Activated CD8-positive, alpha-beta memory T cell treated with anti-CD3 and anti-CD28 coated beads, Interleukin-2, amount 50 U/mL, for 24 hours (primary cell): ENCODE measurements around the gene NXNL1.
"Not testable (repeated sequence)": the region's sequence is repeated elsewhere in the genome, so short reads cannot be mapped to it uniquely, and the experiment has no call there.

Experiments
- DNase-seq: peaks from one replicate; pipeline ENCODE4 v3.0.0-alpha.2; 2020; ENCODE audit errors: extremely low read depth

The NXNL1 gene

GRCh38 chr19:17486545-17487240 lies 26.0 kb upstream of the NXNL1 start:
- DNase-seq, result no peak

- no peak for DNase-seq
Measured at GRCh38 chr19:17484520-17485185, 23.9 kb upstream of the NXNL1 start.

- DNase-seq, result no peak
Measured at GRCh38 chr19:17483605-17484002, 22.9 kb upstream of the NXNL1 start.

DNA sequence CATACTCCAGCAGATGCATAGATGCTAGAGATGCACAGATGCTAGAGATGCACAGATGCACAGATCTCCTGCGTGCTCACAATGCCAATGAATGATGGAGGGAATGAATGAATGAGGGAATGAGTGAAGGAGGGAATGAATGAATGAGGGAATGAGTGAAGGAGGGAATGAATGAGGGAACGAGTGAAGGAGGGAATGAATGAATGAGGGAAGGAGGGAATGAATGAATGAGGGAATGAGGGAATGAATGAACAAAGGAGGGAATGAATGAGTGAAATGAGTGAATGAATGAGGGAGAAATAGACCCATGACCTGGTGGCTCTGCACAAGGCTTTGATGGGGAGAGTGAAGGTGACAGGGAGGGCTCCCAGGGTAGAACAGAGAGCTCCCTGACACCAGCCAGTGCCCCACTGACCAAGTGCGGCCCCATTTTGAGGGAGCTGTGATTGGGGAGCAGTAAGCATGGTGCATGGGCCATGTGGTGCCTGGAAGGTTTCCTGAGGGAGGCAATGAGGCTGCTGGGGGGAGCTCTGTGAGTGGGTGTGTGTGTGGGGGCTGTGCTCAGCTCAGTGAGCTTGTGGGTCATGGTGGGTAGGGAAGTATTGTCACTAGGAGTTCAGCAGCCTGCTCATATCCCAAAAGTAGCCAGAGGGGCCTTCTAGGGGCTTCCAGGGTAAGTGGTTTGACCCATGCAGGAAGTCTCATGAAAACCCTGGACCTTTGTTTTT lies 22.3 kb upstream of the NXNL1 start:
- no peak for DNase-seq

DNA sequence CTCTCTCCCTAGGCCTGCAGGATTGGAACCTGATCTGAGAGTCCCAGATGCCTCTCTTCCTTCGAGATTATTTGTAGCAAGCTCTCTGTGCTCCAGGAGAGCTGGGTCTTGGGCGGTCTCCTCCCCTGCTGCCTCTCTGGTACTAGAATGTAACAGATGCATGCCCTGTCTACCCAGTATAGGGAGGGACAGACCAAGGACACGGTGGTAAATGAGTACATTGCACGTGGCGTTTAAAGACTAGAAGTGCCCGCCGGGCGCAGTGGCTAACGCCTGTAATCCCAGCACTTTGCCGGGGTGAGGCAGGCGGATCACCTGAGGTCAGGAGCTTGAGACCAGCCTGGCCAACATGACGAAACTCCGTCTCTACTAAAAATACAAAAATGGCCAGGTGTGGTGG lies 21.3 kb upstream of the NXNL1 start:
- no peak for DNase-seq

DNA sequence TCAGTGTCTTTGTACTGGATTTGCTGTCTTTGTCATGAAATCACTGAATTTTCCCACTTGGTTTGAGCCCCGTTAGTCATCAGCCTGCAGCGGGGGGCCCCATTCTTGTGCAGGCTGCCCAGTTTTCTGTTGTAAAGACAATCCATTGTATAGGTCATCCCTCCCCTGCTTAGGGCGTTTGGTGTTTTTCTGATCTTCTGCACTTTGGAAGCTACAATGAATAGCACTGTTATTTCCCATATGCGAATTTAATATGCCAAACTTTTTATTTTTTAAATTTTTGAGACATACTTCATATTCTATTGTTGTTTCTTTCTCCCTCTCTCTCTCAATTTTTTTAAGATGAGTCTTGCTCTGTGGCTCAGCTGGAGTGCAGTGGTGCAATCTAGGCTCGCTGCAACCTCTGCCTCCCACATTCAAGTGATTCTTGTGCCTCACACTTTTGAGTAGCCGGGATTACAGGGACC lies 18.6 kb upstream of the NXNL1 start:
- DNase-seq, result no peak

- no peak for DNase-seq
Measured at GRCh38 chr19:17475541-17476115, 14.9 kb upstream of the NXNL1 start.

DNA sequence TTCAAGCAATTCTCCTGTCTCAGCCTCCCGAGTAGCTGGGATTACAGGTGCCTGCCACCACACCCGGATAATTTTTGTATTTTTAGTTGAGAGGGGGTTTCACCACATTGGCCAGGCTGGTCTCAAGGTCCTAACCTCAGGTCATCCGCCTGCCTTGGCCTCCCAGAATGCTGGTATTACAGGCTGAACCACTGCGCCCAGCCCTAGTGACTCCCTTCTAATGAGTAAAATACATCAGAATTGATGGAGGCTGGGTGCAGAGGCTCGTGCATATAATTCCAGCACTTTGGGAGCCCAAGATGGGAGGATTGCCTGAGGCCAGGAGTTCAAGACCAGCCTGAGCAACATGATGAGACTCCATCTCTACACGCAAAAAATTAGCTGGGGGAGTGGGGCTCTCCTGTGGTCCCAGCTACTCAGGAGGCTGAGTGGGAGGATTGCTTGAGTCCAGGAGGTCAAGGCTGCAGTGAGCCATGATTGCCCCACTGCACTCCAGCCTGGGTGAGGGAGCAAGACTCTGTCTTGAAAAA lies 14.3 kb upstream of the NXNL1 start:
- not testable (repeated sequence) for DNase-seq

DNA sequence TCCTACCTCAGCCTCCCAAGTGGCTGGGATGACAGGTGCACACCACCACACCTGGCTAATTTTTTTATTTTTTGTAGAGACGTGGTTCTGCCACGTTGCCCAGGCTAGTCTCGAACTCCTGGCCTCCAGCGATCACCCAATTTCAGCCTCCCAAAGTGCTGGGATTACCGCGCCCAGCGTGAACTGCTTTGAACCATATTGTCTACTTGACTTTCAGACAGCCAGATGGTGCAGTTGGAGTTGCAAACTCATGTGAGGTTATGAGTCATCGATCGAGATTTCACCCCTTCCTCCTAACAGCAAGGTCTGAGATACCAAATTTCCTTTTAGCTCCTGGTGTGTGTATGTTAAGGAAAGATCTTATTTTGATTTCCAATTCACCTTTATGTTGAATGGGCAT lies 12.3 kb upstream of the NXNL1 start:
- no peak for DNase-seq

DNA sequence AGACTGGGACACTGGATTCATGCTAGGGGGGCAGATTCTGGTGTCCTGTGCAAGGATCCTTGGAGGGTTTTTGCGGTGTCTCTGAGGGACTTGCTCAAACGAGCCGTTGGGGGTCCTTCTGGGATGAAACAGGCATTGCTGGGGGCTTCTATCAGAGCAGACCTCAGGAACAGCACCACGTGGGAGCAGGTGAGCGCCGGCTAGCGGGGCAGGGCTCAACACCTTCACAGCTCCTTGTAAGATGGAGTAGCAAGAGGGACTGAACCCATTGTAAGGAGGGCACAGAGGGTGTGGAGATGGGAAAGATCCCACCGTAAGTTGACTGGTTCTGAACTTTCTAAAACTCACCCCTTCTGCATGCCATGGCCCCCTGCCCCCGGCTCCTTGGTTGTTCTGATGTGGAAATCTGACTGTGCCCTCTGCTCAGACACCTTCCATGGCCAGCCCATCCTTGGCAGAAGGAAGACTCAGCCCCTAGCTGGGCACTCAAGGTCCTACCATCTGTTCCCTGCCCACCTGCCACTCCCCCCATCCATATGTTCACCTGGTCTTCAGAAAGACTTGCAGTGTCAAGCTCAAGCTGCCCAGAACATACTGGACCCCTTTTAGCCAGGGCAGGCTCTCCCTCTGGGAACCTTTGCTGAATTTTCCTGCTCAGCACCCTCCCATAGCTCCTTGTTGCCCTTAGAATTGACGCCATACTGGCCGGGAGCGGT lies 10.8 kb upstream of the NXNL1 start:
- no peak for DNase-seq

- DNase-seq, result peak; percentile 84
Measured at GRCh38 chr19:17470068-17470841, 9.5 kb upstream of the NXNL1 start, which contains the start of gene SLC27A1. Gene SLC27A1, plus strand, starts transcription at chr19:17470524. Its CDS starts 17 bp downstream, at chr19:17470541.

DNA sequence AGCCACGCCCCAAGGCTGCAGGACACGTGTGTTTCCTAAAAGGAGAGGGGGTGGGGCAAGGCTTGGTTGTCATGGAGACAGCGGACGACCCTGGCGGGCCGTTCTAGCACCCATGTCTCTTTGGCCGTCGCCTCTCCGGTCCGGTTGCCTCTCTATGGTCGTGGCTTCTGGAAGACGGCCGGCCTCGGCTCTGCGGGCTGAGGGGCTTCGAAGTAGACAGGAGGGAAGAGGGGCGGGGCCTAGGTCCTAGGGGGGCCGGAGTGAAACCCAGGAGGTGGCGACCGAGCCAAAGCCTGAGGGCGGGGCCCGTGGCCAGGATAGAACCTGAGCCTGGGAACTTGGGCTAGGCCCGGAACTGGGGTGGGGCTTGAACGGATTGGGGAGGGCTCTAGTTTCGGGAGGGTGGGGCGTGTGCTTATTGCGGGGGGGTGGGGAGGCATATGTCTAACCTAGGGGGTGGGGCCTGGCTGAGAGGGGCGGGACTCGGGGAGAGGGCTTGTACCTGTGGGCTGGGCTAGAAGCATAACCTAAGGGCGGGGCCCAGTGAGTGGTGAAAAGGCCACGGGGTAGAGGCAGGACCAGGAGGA lies 8.8 kb upstream of the NXNL1 start:
- DNase-seq, result peak; percentile 79

- DNase-seq, result no peak
Measured at GRCh38 chr19:17469092-17469480, 8.4 kb upstream of the NXNL1 start.

GRCh38 chr19:17468302-17469091 lies 7.8 kb upstream of the NXNL1 start:
- DNase-seq, result no peak

GRCh38 chr19:17467471-17468301 lies 7.0 kb upstream of the NXNL1 start:
- DNase-seq, result no peak

- DNase-seq, result no peak
Measured at GRCh38 chr19:17466487-17466850, 5.7 kb upstream of the NXNL1 start.

GRCh38 chr19:17458970-17459369 lies 1.8 kb downstream of the NXNL1 start:
- no peak for DNase-seq

DNA sequence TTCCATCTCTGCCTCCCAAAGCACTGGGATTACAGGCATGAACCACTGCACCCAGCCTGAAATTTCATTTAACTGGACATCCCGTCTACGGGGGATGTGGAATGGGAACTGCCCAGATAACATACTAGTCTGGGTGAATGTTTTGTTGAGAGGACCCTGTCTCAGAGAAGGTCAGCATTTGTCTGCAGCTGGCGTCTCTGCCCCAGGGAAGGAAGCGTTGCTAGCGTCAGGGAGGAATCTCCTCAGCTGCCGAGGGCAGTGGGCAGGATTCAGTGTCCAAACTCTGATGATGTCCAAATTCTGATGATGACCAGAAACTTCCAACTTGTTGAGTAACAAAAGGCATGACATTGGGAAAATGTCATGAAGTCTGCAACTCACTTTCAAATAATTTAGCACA lies 3.1 kb downstream of the NXNL1 start:
- DNase-seq, result no peak

DNA sequence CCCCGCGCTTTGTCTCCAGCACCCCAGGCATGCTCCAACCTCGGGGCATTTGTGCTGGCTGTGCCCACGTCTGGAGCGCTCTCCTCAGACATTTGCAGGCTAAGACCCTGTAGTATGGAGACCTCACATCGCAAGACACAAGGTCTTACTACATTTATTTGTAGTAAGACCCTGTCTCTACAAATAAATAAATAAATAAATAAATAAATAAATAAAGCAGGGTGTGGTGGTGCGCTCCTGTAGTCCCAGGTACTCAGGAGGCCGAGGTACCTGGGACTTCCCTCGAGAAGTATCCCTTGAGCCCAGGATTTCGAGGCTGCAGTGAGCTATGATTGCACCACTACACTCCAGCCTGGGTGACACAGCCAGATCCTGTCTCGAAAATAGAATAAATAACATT lies 4.6 kb downstream of the NXNL1 start:
- no peak for DNase-seq
